IPS DF 4.7 (cell line): Measurements from ENCODE around the gene CPM.

Source experiments
- DNase-seq: peaks from one replicate; pipeline ENCODE4 v3.0.0-alpha.2; 2013; ENCODE audit warnings: low spot score; ENCODE audit errors: extremely low read depth

CPM gene

GRCh38 chr12:68932961-68933893 lies at the start of gene CPM:
Gene CPM, minus strand, starts transcription at chr12:68933171. Its CDS starts 334 bp downstream, at chr12:68932837.
- DNase-seq: no peak

DNA sequence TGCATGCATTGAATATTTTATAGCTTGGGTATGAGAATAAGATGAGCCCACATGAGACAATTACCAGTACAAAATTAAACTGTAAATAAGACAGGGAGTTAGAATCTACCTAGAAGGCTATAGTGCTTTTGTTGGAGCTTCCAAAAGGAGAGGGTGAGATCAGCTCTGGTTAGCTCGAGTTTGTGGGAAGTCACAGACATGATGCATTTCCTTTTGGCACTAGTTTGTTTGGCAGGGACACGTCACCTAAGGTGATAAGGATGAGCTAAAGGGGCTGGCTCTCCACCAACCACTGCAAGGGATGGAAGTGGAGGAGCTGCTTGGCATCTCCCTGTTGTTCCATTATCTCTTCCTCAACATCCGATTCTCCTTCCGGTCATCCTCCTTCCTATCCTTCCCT lies 48.5 kb upstream of the CPM start:
- DNase-seq: no peak

GRCh38 chr12:68980476-68981212 lies 47.7 kb upstream of the CPM start:
- no peak for DNase-seq

- no peak for DNase-seq
Measured at GRCh38 chr12:68978678-68979077, 45.7 kb upstream of the CPM start.

DNA sequence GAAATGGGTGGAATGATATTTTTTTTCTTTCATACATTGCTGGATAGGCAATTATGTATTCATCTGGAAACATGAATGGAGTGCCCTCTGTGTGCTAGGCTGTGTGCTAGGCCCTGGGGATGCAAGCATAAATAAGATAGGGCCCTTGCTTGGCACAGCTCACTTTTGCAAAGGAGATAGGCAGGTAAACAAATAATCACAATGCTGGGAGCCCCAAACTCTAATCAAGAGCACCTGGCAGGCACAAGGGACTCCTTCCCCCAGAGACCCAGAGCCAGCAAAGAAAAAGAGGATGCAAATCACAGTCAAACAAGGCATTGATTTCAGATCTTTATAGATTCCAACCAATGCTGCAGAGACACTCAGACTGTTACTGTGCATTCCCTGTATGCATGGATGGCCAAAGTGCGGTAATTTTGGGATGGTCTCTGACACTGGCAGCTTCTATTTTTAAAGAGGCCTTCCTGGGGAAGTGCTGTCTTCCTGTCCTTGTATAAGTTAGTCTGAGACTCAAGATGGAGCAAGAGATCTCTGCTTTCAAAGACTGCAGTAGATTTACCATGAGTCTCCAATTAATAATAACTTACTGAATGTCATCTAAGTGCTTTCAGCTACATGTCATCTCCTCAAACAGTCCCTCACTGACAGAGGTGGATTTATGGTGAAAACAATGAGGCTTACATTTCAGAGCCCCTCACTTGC lies 45.1 kb upstream of the CPM start:
- no peak for DNase-seq

- DNase-seq: no peak
Measured at GRCh38 chr12:68977335-68977734, 44.4 kb upstream of the CPM start.

GRCh38 chr12:68976395-68976841 lies 43.4 kb upstream of the CPM start:
- DNase-seq: no peak

GRCh38 chr12:68975811-68976210 lies 42.8 kb upstream of the CPM start:
- DNase-seq: no peak

DNA sequence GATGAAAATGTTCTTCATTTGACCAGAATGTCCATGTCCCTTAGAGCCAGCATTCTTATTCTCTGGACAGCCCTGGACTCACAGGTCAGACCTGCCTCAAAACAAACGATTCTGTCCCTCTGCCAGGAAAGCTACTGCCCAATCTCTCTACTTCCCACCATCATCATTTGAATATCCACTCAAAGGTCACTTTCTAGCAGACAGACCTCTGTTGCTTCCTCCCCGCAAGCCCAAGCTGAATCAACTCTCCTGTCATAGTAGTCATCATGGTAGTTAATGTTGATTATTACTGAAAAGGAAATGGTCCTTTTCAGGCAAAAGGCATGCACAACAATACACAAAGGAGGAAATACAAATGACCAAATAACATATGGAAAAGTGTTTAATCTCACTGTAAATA lies 39.6 kb upstream of the CPM start:
- no peak for DNase-seq

GRCh38 chr12:68971404-68971803 lies 38.4 kb upstream of the CPM start:
- DNase-seq: no peak

DNA sequence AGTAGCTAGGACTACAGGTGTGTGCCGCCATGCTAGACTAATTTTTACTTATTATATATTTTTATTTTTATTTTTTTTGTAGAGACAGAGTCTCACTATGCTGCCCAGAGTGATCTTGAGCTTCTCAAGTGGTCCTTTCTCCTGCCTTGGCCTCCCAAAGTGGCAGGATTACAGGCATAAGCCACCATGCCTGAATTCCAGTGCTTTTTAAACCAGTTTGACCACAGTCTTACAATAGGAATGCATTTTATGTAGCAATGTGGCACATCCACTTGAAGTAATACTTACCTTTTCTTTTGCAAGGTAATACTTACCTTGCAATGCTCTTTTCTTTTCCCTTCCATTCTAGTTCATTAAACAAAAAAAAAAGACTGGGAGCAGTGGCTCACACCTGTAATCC lies 38.0 kb upstream of the CPM start:
- DNase-seq: no peak

GRCh38 chr12:68970306-68970705 lies 37.3 kb upstream of the CPM start:
- DNase-seq: no peak

DNA sequence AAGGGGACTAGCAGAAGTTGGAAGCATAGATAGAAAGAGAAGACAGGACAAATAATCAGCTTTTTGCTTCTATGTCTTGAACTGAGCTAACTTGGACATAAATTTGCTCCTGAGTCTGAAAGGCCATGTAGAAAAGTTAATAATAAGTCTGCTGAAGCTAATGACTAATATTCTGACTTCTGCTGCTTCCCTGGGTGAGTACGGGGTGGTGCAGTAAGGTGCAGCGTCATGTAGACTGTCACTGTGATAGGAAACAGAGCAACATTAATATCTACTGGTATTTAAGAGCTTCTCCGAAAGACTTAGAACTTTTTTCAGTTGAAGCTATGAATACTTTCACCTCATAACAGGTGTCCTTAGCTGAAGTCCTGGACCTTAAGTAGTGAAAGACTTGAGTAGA lies 34.1 kb upstream of the CPM start:
- DNase-seq: no peak

GRCh38 chr12:68963856-68964745 lies 31.1 kb upstream of the CPM start:
- DNase-seq: no peak

GRCh38 chr12:68962877-68963855 lies 30.2 kb upstream of the CPM start:
- no peak for DNase-seq

GRCh38 chr12:68959891-68960464 lies 27.0 kb upstream of the CPM start:
- no peak for DNase-seq

DNA sequence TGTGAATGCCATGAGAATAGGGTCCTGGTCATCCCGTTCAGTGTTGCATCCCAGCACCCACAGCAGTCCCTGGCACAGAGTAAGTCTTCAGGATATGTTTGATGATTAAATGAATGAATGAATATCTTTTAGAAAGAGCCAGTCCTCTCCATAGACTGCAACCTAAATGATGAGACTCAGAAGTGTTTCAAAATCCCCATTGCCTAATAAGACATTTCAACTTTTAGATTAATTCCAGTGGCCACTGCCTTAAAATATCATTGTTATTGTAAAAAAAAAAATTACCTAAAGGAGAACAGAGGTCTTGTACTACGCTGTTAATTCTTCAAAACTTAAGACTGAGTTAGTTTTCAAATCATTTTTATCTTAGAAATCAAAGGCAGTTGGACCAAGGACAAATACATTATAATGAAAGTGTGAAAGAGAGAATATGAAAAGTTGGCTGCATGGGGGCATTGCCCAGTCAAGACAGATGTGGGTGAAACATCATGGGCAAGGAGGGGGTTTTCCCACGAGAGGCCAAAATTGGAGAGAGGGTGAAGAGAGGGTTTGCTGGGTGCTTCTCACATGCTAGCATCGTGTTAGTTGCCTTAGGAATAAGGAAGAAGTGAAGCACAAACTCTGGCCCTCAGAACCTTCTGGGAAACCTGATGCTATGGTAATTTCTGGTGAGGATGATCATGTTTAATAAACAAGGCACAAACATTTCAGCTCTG lies 26.3 kb upstream of the CPM start:
- DNase-seq: no peak

DNA sequence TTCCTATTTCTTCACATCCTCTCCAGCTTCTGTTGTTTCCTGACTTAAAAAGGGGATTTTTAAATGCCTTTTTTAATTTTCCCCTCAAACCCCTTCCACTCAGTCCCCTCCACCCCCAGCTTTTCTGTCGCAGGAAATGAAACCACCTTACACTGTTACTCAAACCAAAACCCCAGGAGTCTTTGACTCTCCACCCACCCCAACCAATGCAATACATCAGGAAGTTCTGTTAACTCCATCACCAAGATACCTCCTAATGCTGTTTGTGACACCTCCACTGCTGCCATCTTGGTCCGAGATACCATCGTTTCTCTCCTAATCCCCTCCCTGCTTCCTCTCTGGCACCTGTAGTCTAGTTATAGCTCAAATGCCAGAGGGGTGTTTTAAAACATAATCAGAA lies 25.4 kb upstream of the CPM start:
- DNase-seq: no peak

DNA sequence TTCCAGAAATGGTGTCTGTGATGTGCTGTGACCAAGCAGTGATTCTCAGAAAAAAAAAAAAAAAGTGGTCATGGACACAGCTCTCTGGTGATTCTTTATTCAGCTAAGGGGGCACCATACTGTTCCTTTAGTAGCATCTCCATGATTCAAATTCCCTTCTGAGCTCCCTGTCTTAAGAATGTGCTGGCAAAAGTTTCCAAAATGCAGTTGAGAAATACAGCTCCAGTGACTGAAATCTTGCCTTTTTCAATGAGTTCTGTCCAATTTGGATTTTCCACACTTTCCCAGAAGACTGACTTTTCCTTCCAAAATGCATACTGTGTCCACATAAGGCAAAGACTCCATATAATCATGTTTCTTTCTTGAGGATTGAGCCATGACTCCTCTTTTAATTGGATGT lies 24.3 kb upstream of the CPM start:
- DNase-seq: no peak
